Jurkat, Clone E6-1 (cell line): ENCODE results near the gene TENM4.

Experiments
- DNase-seq: peaks from one replicate; pipeline ENCODE4 v3.0.0-alpha.2; 2011; ENCODE audit warnings: low read depth, low spot score
- H3K4me3 ChIP-seq: 2 replicates; pipeline ENCODE4 v1.5.1; 2011; ENCODE audit warnings: mild to moderate bottlenecking, low read length, control low read depth, moderate library complexity

The TENM4 gene

DNA sequence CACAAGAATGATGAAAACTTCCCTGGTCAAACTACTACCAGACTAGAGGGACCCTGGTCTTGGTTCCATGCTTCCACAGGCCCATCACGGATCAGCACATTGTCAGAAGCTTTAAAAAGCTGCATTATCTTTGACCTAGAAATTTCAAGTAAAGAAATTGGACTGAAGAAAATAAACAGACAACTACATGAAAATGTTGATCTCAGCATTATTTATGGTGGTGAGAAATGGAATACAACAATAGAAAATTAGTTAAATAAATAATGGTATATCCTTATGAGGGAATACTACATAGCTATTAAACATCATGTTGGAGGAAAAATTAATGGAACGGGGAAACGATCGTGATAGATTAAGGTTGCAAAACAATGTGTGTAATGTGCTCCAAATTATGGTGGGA, 13.7 kb downstream of the TENM4 start:
- no peak for DNase-seq
- no peak overlapping the region for H3K4me3 ChIP-seq

DNA sequence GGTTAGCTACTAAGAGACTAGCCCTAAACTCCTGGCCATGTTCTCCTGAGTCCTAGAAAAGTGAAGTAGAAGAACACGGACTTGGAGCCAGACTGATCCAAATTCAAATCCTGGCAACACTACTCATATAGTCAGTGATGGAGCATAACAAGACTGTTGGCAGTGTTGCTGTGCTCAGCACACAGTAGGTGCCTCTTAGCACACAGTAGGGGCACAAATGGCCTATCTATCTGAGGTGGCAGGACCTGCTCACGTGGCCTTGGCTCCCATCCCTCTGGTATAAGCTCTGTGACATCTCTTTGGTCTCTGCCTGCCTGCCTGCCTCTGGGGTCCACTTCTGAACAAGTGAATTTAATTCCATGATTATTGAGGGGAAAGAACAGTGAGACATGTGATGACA, 15.4 kb downstream of the TENM4 start:
- H3K4me3 ChIP-seq = no peak overlapping the region
- DNase-seq = no peak

- DNase-seq = no peak
- H3K4me3 ChIP-seq = no peak overlapping the region
Observed at GRCh38 chr11:79423736-79424135, 17.1 kb downstream of the TENM4 start.

GRCh38 chr11:79422866-79423265, 18.0 kb downstream of the TENM4 start:
- no peak overlapping the region for H3K4me3 ChIP-seq
- DNase-seq = no peak

- DNase-seq = no peak
- H3K4me3 ChIP-seq = no peak overlapping the region
Observed at GRCh38 chr11:79421820-79422219, 19.0 kb downstream of the TENM4 start.

- no peak for DNase-seq
- H3K4me3 ChIP-seq = no peak overlapping the region
Observed at GRCh38 chr11:79419120-79419519, 21.7 kb downstream of the TENM4 start.

DNA sequence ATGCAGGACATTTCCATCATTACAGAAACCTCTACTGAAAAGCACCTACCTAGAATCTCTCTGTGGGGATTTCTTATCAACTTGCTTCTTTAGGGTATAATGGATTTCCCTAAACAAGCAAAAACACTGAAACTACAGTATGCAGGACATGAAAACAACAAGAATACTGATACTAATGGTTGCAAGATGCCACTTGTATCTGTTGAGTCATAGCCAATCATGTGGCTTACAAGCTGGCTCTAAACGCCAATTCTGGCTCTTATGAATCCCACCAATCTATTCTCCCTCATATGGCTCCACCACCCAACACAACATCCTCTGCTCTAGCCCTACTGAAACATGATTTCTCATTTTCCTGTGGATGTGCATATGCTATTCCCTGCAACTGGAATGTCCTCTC, 22.6 kb downstream of the TENM4 start:
- H3K4me3 ChIP-seq = no peak overlapping the region
- no peak for DNase-seq

DNA sequence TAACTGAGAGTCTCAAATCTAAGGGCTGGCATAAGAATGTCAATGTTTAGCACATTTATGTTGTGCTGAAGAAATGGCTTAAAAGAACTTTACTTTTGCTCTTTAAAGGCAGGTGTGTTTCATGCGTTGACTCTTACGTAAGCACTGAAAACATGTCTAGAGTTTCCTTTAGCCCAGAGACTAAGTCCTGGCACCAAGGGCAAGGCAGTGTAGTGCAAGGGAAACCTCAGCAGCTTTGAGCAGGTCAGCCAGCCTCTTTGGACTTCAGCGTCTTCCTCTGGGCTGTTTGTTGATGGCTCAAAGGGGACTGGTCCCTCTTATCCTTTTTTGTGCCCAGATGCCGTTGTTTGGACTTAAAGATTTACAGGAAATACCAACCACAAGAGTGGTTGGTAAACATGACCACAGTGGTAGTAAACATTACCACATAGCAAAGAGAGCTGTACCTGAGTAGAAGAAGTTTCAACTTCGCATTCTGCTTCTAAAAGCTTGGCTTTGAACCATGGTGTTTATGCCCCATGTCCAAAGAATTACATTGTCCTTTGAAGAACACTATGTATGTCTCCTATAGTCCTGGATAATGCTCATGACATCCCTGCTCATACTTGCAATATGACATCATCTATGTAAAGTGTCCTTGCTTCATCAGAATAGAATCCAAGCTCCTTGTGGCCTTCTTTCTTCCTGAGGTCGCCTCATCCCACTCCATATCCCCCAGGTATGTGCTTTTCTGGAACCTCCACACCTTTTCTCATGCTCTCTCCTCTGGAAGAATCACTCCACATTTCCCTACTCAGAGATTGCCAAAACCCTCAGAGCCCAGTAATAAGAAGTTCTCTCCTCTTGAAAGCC, 23.5 kb downstream of the TENM4 start:
- no peak for DNase-seq
- H3K4me3 ChIP-seq = no peak overlapping the region

- no peak overlapping the region for H3K4me3 ChIP-seq
- DNase-seq = no peak
Observed at GRCh38 chr11:79415912-79416311, 24.9 kb downstream of the TENM4 start.

GRCh38 chr11:79415411-79415810, 25.4 kb downstream of the TENM4 start:
- DNase-seq = no peak
- no peak overlapping the region for H3K4me3 ChIP-seq

GRCh38 chr11:79414644-79415317, 26.0 kb downstream of the TENM4 start:
- no peak overlapping the region for H3K4me3 ChIP-seq
- no peak for DNase-seq

GRCh38 chr11:79414041-79414440, 26.8 kb downstream of the TENM4 start:
- H3K4me3 ChIP-seq = no peak overlapping the region
- no peak for DNase-seq

DNA sequence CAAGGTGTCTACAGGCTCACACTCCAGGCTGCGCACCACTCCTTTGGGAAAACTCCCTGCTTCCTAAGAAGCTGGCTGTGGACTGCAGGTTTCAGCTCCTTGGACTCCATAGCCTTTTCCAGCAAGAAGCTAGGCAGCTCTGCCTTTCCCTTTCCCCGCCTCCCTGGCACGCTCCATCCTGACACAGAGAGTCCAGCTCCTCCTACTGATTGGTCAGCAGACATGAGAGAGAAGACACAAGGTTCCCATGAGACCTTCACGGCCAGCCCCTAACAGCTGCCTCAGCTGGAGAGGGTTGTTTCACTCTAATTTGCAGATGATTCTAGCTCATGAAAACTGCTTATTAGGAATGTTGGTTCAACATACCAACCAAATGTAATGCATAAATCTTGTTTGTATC, 27.6 kb downstream of the TENM4 start:
- H3K4me3 ChIP-seq = no peak overlapping the region
- DNase-seq = no peak

GRCh38 chr11:79412761-79413160, 28.1 kb downstream of the TENM4 start:
- no peak overlapping the region for H3K4me3 ChIP-seq
- no peak for DNase-seq

GRCh38 chr11:79409330-79409729, 31.5 kb downstream of the TENM4 start:
- DNase-seq = no peak
- no peak overlapping the region for H3K4me3 ChIP-seq

DNA sequence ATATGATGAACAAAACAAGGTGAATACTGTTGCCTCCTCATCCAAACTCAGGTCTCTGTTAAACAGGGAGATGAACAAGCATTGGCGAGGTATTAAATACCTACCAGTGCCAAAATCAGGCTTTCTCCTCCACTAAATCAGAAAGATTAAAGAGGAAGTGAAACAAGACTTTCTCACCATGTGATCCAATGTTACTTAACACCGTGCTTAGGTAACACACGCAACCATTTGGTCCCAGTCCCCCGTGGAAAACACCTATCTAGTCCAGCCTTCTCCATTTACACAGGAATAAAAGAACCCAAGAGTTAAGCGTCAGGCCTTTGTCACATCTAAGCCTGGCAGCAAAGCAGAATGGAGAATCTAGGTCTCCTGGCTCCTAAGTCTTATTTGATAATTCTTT, 34.5 kb downstream of the TENM4 start:
- H3K4me3 ChIP-seq = no peak overlapping the region
- DNase-seq = no peak

- no peak for DNase-seq
Observed at GRCh38 chr11:79404806-79405205, 36.0 kb downstream of the TENM4 start.

DNA sequence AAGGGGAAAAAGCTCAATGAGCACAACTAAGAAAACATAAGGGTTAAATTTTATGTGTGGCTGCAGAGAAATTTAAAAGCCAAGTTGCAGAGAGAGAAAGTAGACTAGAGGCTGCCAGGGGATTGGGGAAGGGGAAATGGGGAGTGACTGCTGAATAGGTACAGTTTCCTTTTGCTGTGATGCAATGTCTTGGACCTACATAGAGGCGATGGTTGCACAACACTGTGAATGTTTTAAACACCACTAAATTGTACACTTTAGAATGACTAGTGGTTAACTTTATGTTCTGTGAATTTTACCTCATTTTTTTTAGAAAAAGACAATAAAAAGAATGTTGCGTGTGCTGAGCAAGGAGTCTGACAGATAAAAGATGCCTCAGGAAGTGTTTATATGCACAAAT, 36.5 kb downstream of the TENM4 start:
- no peak for DNase-seq
- no peak overlapping the region for H3K4me3 ChIP-seq

More at GRCh38 chr11:79404806-79405205, 36.0 kb downstream of the TENM4 start:
- H3K4me3 ChIP-seq = no peak overlapping the region

- no peak overlapping the region for H3K4me3 ChIP-seq
Observed at GRCh38 chr11:79403839-79404238, 37.0 kb downstream of the TENM4 start.

DNA sequence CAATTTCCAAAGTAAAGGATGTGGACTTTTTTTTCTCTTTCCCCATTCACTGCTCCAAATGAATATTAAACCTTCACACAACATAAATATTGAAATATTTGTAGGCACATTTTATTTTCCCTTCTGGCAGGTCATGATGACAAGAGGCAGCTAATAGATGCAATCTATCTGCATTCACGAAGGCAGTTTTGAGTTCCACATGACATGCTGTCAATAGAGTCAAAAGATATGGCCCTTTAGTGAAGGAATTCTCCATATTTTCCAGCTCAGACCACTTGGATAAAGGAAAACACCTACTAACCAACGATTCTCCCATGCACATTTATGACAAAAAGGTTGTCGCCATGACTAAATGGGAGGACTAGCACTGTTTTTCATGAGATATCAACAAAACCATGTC, 37.9 kb downstream of the TENM4 start:
- H3K4me3 ChIP-seq = no peak overlapping the region
- no peak for DNase-seq

More at GRCh38 chr11:79403839-79404238, 37.0 kb downstream of the TENM4 start:
- DNase-seq = no peak
